ACC112 (cell line): ENCODE measurements around the gene SOCS1.

Source experiments
- H2AFZ ChIP-seq: fragments of 200-600 bp; sonication (generic); one replicate; pipeline ENCODE4 v1.6.0; 2017; ENCODE audit warnings: antibody characterized with exemption, low read length; ENCODE audit not compliant: unreplicated experiment
- H3K27ac ChIP-seq: fragments of 200-600 bp; sonication (generic); 2 replicates; pipeline ENCODE4 v1.5.1; 2014; ENCODE audit warnings: low read depth, mild to moderate bottlenecking, antibody characterized with exemption, low read length, moderate library complexity
- H3K27me3 ChIP-seq: fragments of 200-600 bp; sonication (generic); 2 replicates; pipeline ENCODE4 v1.6.1; 2014; ENCODE audit warnings: mild to moderate bottlenecking, antibody characterized with exemption, low read length, moderate library complexity, mixed read lengths; ENCODE audit not compliant: insufficient read depth
- H3K36me3 ChIP-seq: fragments of 200-600 bp; sonication (generic); 2 replicates; pipeline ENCODE4 v1.6.1; 2016; ENCODE audit warnings: mild to moderate bottlenecking, antibody characterized with exemption, low read length, moderate library complexity, mixed read lengths; ENCODE audit not compliant: insufficient read depth
- H3K4me1 ChIP-seq: fragments of 200-600 bp; sonication (generic); one replicate; pipeline ENCODE4 v1.6.1; 2016; ENCODE audit warnings: low read length, mixed read lengths; ENCODE audit not compliant: insufficient read depth, unreplicated experiment, control insufficient read depth
- H3K4me3 ChIP-seq: fragments of 200-600 bp; sonication (generic); 2 replicates; pipeline ENCODE4 v1.5.1; 2014; ENCODE audit warnings: mild to moderate bottlenecking, low read depth, low read length
- H3K79me2 ChIP-seq: fragments of 200-600 bp; sonication (generic); one replicate; pipeline ENCODE4 v1.6.0; 2016; ENCODE audit warnings: low read length; ENCODE audit not compliant: control insufficient read depth, unreplicated experiment, insufficient read depth

Gene SOCS1

DNA sequence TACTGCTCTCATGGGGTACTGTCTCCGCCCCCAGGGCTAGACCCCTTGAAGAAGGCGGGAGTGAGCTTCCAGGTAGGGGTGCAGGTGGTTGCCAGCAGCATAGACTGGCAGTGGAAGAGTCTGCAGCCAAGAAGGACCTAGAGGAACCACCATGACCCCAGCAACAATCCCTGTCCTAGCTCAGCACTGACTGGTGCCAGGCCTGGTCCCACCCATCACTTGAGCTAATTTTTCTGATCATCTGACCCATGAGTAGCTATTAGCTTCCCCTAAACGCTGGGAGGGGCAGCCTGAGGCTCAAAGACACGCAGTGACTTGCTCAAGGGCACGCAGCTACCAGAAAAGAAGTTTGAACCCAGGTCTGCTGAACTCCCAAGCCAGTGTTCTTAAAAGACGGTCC is 16.5 kb upstream of the SOCS1 start:
- no peak overlapping the region for H2AFZ ChIP-seq
- no peak overlapping the region for H3K27ac ChIP-seq
- H3K4me3 ChIP-seq = no peak overlapping the region
- H3K27me3 ChIP-seq = peaks cover 3% of the 10 kb centered on the region; the same call in 1 of the 2 replicates
- H3K4me1 ChIP-seq = no peaks in the 10 kb centered on the region
- H3K79me2 ChIP-seq = no peaks in the 10 kb centered on the region
- no peaks in the 10 kb centered on the region for H3K36me3 ChIP-seq

DNA sequence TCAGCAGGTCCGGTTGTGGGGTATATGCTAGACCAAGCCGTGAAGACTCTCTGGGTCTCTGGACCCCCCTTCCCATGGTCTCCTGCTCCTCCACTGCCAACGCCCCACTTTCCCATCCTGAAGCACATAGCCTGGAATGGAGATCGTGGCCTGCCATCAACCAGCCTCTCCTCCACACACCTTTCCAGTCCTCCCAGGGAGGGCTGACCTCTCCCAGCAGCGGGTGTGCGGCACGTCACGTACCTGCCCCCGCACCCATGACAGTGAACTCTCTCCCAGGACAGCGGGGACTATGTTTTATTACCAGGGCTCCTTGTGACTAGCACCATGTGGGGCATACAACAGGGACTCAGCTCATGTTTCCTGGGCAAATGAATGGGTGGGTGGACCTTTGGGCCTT is 15.6 kb upstream of the SOCS1 start:
- H3K27me3 ChIP-seq = peaks cover 3% of the 10 kb centered on the region; the same call in 1 of the 2 replicates
- no peak overlapping the region for H3K27ac ChIP-seq
- no peak overlapping the region for H2AFZ ChIP-seq
- H3K4me1 ChIP-seq = no peaks in the 10 kb centered on the region
- H3K79me2 ChIP-seq = no peaks in the 10 kb centered on the region
- H3K36me3 ChIP-seq = no peaks in the 10 kb centered on the region
- H3K4me3 ChIP-seq = no peak overlapping the region

DNA sequence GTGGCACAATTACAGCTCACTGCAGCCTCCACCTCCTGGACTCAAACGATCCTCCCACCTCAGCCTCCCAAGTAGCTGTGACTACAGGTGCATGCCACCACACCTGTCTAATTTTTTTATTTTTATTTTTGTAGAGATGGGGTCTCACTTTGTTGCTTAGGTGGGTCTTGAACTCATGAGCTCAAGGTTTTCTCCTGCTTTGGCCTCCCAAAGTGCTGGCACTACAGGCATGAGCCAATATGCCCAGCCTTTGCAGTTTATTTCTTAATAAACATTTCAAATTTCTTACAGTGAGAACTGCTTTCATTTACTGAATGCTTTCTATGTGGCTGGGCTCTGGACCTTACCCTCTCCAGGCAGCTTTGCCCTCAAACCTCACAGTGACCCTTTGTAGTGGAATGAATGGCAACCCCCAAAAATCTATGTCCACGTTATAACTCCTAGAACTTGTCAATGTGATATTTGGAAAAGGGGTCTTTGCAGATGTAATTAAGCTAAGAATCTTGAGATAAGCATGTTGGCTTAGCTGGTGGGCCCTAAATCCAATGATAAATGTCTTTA is 14.7 kb upstream of the SOCS1 start:
- Histone ChIP-seq H3K27me3 (peaks cover 3% of the 10 kb centered on the region; the same call in 1 of the 2 replicates), H3K27ac (no peak overlapping the region), H3K79me2 (no peaks in the 10 kb centered on the region), H3K4me3 (no peak overlapping the region), H3K4me1 (no peaks in the 10 kb centered on the region), H2AFZ (no peak overlapping the region), H3K36me3 (no peaks in the 10 kb centered on the region)

DNA sequence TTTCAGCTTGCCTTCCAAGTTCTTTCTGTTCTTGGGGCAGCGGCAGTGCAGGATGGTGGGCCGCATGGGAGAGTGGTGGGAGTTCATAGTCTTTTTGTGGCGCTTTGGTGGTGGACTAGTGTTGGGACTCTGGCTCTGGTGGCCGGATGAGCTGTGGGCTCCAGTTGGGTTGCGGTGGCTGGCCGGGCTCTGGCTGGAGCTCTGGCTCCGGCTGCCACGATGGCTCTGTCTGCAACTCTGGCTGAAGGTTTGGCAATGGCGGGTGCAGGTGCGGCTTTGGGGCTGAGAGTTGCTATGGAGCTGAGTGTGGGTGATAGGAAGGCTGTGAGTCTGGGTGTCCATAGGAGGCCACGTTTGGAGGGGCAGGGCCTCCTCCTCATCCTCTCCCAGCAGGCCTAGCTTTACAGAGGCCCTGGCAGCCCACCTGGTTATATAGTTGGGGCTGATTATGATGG is 12.9 kb upstream of the SOCS1 start, which contains the start of gene TNP2:
Gene TNP2, minus strand, starts transcription at position 405 of the 455 bp plus-strand sequence. Its CDS starts 63 bp downstream, at position 342.
- H3K27me3 ChIP-seq = peaks cover 3% of the 10 kb centered on the region; the same call in 1 of the 2 replicates
- no peaks in the 10 kb centered on the region for H3K79me2 ChIP-seq
- H3K36me3 ChIP-seq = no peaks in the 10 kb centered on the region
- H3K27ac ChIP-seq = no peak within 1 kb of the TSS
- no peak within 1 kb of the TSS for H3K4me3 ChIP-seq
- H2AFZ ChIP-seq = no peak within 1 kb of the TSS
- no peaks in the 10 kb centered on the region for H3K4me1 ChIP-seq

DNA sequence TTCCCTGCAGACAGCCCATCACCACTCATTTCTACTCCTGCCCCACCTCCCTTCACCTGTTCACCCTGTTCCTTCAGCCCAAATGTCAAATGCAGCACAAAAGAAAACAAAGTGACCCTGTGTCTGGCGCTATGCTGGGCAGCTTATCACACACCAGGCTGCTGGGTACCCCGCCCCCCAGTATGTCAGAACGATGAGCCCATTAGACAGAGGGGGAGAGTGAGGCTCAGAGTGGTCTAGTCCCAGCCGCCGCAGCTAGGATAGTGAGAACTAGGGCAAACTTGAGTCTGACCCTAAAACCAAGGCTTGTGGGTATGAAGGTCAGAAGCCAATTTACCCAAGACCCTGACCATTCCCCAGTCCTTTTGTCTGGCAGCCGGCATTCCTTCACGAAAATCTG is 9.1 kb upstream of the SOCS1 start:
- Histone ChIP-seq H3K79me2 (no peaks in the 10 kb centered on the region), H3K27ac (no peak overlapping the region), H3K36me3 (no peaks in the 10 kb centered on the region), H3K4me3 (no peak overlapping the region), H2AFZ (no peak overlapping the region), H3K27me3 (peaks cover 3% of the 10 kb centered on the region; the same call in 1 of the 2 replicates), H3K4me1 (no peaks in the 10 kb centered on the region)

DNA sequence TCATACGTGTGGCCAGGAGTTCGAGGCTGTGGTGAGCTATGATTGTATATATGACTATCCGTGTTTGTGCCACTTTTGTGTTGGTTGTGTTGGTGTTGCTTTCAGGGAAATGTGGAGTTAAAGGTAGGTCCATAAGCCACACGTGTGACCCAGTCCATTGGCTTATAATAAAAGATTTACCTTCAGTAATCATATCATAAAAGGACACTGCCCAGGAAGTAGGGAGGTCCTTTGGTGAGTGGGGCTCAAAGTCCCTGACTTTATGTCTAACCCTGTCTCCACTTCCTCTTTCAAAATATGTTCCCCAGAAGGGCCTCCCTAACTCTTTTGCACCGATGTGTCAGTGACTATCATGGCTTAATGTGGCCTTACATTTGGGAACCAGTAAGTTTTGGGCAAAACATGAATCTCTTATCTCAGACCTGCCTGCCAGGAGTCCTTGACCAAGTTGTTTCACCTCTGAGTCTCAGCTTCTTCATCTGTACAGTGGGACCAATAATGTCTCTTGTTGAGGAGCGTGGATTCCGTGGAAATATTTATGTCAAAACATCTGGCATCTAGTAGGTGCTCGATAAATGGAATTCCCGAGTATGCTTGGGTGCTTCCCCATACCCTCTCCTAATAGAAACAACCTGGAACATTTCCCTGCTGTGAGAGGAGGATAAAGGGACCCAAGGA is 8.3 kb upstream of the SOCS1 start:
- Histone ChIP-seq H3K4me1 (peaks cover under 1% of the 10 kb centered on the region), H3K27ac (no peak overlapping the region), H3K36me3 (no peaks in the 10 kb centered on the region), H3K27me3 (peaks cover 3% of the 10 kb centered on the region; the same call in 1 of the 2 replicates), H3K4me3 (no peak overlapping the region), H3K79me2 (no peaks in the 10 kb centered on the region), H2AFZ (no peak overlapping the region)

DNA sequence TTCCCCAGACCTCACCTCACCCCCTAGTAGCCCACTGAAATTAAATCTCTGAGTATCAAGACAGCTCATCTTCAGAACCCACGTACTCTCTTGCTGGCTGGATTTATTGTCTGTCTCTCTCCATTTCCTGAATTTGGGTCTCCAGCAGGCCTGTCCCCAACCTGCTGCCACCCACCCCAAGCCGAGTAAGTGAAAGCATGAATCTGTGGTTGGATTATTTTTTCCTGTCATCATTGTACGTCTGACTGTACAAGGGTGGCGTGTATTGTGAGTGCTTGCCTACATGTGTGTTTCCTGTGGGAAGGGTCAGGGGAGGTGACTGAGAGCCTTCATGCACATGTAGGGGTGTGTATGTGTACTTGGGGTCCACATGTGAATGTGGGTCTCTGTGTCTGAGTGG is 7.7 kb upstream of the SOCS1 start:
- no peak overlapping the region for H2AFZ ChIP-seq
- H3K4me1 ChIP-seq = peaks cover 6% of the 10 kb centered on the region
- H3K4me3 ChIP-seq = no peak overlapping the region
- H3K27me3 ChIP-seq = peaks cover 3% of the 10 kb centered on the region; the same call in 1 of the 2 replicates
- no peaks in the 10 kb centered on the region for H3K36me3 ChIP-seq
- no peak overlapping the region for H3K27ac ChIP-seq
- H3K79me2 ChIP-seq = no peaks in the 10 kb centered on the region

DNA sequence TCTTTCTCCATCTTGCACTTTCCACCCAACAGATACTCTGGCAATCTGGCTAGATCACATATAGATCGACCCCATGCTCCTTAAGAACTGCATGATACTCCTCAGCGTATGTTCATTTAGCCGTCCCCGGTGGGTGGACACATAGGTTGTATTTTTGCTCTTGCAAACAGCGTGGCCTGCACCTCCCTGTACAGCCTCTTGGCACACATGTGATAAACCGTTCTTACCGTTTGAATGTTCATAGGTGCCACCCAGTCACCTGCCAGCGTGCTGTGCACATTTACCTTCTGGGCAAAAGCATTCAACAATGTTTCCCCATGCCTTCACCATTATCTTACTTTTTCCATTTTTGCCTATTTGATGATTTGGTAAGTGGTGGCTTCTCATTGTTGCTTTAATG is 6.9 kb upstream of the SOCS1 start:
- H3K79me2 ChIP-seq = no peaks in the 10 kb centered on the region
- H3K36me3 ChIP-seq = no peaks in the 10 kb centered on the region
- no peak overlapping the region for H2AFZ ChIP-seq
- H3K4me1 ChIP-seq = peaks cover 7% of the 10 kb centered on the region
- H3K27me3 ChIP-seq = peaks cover 3% of the 10 kb centered on the region; the same call in 1 of the 2 replicates
- no peak overlapping the region for H3K27ac ChIP-seq
- H3K4me3 ChIP-seq = no peak overlapping the region

DNA sequence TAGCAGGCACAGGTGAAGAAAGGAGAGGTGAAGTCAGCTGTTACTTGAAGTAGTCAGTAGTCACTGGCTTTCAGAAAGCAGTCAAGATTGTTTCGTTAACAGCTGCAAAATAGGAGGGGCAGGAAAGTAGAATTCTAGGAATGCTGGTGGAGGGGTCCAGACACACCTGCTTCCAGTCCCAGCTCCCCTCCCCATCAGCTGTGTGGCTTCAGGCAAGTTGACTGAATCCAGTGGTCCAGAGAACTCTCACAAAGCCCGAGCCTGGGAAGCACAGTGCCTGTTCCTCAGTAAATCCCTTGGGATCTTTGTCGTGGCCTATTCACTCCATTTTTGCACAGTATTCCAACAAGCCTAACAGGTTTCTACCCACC is 4.6 kb upstream of the SOCS1 start:
- Histone ChIP-seq H3K79me2 (no peaks in the 10 kb centered on the region), H3K36me3 (no peaks in the 10 kb centered on the region), H3K27ac (no peak overlapping the region), H2AFZ (no peak overlapping the region), H3K4me3 (no peak overlapping the region), H3K27me3 (no peaks in the 10 kb centered on the region), H3K4me1 (peaks cover 11% of the 10 kb centered on the region)

DNA sequence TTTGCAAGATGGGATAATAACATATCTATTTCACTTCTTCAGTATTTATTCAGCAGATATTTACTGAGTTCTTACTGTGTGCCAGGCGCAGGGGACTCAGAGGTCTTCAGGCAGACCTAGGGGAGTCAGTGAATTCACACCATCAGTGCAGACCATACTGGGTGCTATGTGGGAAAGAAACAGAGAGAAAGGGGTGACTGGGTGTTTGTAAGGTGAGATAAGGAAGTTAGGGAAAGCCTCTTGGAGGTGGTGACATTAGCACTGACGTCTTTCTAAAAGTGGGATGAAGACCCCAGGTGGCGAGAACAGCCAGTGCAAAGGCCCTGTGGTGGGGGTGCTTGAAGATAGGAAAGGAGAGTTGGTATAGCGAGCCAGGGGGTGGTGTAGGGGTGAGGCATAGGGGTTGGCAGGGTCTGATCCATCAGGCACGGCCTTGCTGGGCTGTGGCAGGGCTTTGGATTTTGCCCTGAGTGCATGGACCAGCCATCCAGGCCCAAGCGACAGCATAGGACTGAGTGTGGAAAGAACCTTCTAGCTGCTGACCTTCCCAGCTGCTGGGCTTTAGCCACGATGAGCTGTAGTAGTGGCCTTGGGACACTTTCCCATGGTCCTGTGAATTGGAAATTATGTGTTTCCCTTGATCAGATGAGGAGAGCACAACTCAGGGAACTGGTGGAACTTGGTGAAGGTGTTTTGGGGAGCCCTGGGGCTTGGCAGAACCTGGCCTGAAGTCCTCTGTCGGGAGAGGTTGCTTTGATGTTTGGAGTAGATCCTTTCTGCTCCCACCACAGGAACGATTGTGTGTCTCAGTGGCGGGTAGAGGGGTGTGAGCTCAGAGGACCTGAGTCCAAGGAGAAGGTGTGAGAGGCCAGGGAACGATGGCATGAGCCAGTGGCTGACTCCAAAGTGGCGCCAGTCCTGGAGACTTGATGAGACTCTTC is 3.9 kb upstream of the SOCS1 start:
- no peak overlapping the region for H2AFZ ChIP-seq

More for the DNA sequence above, 3.9 kb upstream of the SOCS1 start:
- Histone ChIP-seq H3K27me3 (no peaks in the 10 kb centered on the region), H3K4me1 (peaks cover 11% of the 10 kb centered on the region), H3K4me3 (no peak overlapping the region), H3K27ac (no peak overlapping the region), H3K36me3 (no peaks in the 10 kb centered on the region), H3K79me2 (peaks cover under 1% of the 10 kb centered on the region)
